Upper lobe of right lung (tissue), 1 donor: Measurements from ENCODE around the gene MEGF6. TPM values are rescaled to one million over a fixed set of nuclear protein-coding genes. Genes with fewer than 3 reads are reported as not detected.

Experiments used
- ATAC-seq: fragments of 200-7000 bp; cut with Tn5 transposase; one replicate; pipeline ENCODE4 v1.9.1; 2020; ENCODE audit warnings: mild to moderate bottlenecking, moderate library complexity
- DNase-seq: peaks from one replicate; pipeline ENCODE4 v3.0.0-alpha.2; 2020
- H3K27ac ChIP-seq: fragments of 200-600 bp; one replicate; pipeline ENCODE4 v1.8.0; 2022
- H3K27me3 ChIP-seq: fragments of 200-600 bp; one replicate; pipeline ENCODE4 v1.8.0; 2022; ENCODE audit warnings: mild to moderate bottlenecking
- H3K36me3 ChIP-seq: fragments of 200-600 bp; one replicate; pipeline ENCODE4 v1.8.0; 2022
- H3K4me1 ChIP-seq: fragments of 200-600 bp; one replicate; pipeline ENCODE4 v1.8.0; 2022
- H3K4me3 ChIP-seq: fragments of 200-600 bp; one replicate; pipeline ENCODE4 v1.8.0; 2022; ENCODE audit warnings: mild to moderate bottlenecking
- H3K9me3 ChIP-seq: fragments of 200-600 bp; one replicate; pipeline ENCODE4 v1.8.0; 2022
- CTCF ChIP-seq: fragments of 200-600 bp; IDR thresholded peaks from one replicate; pipeline ENCODE4 v1.8.0; 2022; ENCODE audit warnings: antibody characterized with exemption
- intact Hi-C: fragments of 100-400 bp; cut with DNase I; formaldehyde crosslinking; loops from one replicate; pipeline ENCODE4 v1.11.0; 2022
- total RNA-seq: library from RNA; stranded (reverse); fragmentation: NEBNext Ultra II Directional; extraction: Animal tissue kit (Norgen Biotek cat#: 25700); gene quantifications from one replicate; pipeline ENCODE4 v1.2.1, GENCODE V29; 2021
- donor health status: DM: no; HTN: yes; CAD: no; lungs with severe emphysema.

The MEGF6 gene
- total RNA-seq, 1 donor from 2014 or later, result 96.6 TPM

- Histone ChIP-seq H3K4me1 (no peaks in the 10 kb centered on the region), H3K27ac (no peak overlapping the region), H3K4me3 (no peak overlapping the region), H3K9me3 (no peaks in the 10 kb centered on the region), H3K27me3 (no peaks in the 10 kb centered on the region), H3K36me3 (peaks cover 13% of the 10 kb centered on the region)
- intact Hi-C loops, result no loop called here
- DNase-seq, result no peak
- TF ChIP-seq CTCF, result no peak
- no peak for ATAC-seq
Observed at GRCh38 chr1:3494321-3495308, 116.7 kb downstream of the MEGF6 start.

- no peak for ATAC-seq
Observed at GRCh38 chr1:3492545-3493246, 118.6 kb downstream of the MEGF6 start.

GRCh38 chr1:3491291-3492246 lies 119.7 kb downstream of the MEGF6 start:
- H3K27me3 ChIP-seq, result no peaks in the 10 kb centered on the region
- ATAC-seq (peak; percentile 91), DNase-seq (peak; percentile 89)
- peak; percentile 100 for TF ChIP-seq CTCF
- H3K4me3 ChIP-seq, result no peak overlapping the region
- peaks cover 9% of the 10 kb centered on the region for H3K36me3 ChIP-seq
- no peak overlapping the region for H3K27ac ChIP-seq
- intact Hi-C loops, result loop anchor here (2.0 kb wide), 1 partner anchor 127 kb away; no protein-coding TSS in a partner anchor
- H3K9me3 ChIP-seq, result no peaks in the 10 kb centered on the region
- no peaks in the 10 kb centered on the region for H3K4me1 ChIP-seq

More at GRCh38 chr1:3492545-3493246, 118.6 kb downstream of the MEGF6 start:
- intact Hi-C loops, result no loop called here
- H3K4me3 ChIP-seq, result no peak overlapping the region
- no peak overlapping the region for H3K27ac ChIP-seq
- no peaks in the 10 kb centered on the region for H3K27me3 ChIP-seq
- no peak for TF ChIP-seq CTCF
- H3K9me3 ChIP-seq, result no peaks in the 10 kb centered on the region
- no peaks in the 10 kb centered on the region for H3K4me1 ChIP-seq
- peaks cover 9% of the 10 kb centered on the region for H3K36me3 ChIP-seq
- no peak for DNase-seq

GRCh38 chr1:3490046-3490745 lies 121.1 kb downstream of the MEGF6 start:
- Histone ChIP-seq H3K27ac (no peak overlapping the region), H3K4me3 (no peak overlapping the region), H3K36me3 (peaks cover 9% of the 10 kb centered on the region), H3K9me3 (no peaks in the 10 kb centered on the region), H3K27me3 (no peaks in the 10 kb centered on the region), H3K4me1 (no peaks in the 10 kb centered on the region)
- no peak for TF ChIP-seq CTCF
- ATAC-seq (no peak), DNase-seq (no peak)
- intact Hi-C loops, result loop anchor here (2.0 kb wide), 1 partner anchor 129 kb away; no protein-coding TSS in a partner anchor
